Bronchial smooth muscle cell (primary cell): Measurements from ENCODE around the gene TRIM47. TPM values are rescaled to one million over a fixed set of nuclear protein-coding genes. Genes with fewer than 3 reads are reported as not detected.

Source experiments
- total RNA-seq: library from RNA; depleted of rRNA; stranded (reverse); fragments of >200 nt; gene quantifications from 2 replicates; pipeline ENCODE4 v1.2.1, GENCODE V29; 2014

Gene TRIM47, protein sequence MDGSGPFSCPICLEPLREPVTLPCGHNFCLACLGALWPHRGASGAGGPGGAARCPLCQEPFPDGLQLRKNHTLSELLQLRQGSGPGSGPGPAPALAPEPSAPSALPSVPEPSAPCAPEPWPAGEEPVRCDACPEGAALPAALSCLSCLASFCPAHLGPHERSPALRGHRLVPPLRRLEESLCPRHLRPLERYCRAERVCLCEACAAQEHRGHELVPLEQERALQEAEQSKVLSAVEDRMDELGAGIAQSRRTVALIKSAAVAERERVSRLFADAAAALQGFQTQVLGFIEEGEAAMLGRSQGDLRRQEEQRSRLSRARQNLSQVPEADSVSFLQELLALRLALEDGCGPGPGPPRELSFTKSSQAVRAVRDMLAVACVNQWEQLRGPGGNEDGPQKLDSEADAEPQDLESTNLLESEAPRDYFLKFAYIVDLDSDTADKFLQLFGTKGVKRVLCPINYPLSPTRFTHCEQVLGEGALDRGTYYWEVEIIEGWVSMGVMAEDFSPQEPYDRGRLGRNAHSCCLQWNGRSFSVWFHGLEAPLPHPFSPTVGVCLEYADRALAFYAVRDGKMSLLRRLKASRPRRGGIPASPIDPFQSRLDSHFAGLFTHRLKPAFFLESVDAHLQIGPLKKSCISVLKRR
- total RNA-seq = 8.4 and 23.0 TPM in 2 replicates

DNA sequence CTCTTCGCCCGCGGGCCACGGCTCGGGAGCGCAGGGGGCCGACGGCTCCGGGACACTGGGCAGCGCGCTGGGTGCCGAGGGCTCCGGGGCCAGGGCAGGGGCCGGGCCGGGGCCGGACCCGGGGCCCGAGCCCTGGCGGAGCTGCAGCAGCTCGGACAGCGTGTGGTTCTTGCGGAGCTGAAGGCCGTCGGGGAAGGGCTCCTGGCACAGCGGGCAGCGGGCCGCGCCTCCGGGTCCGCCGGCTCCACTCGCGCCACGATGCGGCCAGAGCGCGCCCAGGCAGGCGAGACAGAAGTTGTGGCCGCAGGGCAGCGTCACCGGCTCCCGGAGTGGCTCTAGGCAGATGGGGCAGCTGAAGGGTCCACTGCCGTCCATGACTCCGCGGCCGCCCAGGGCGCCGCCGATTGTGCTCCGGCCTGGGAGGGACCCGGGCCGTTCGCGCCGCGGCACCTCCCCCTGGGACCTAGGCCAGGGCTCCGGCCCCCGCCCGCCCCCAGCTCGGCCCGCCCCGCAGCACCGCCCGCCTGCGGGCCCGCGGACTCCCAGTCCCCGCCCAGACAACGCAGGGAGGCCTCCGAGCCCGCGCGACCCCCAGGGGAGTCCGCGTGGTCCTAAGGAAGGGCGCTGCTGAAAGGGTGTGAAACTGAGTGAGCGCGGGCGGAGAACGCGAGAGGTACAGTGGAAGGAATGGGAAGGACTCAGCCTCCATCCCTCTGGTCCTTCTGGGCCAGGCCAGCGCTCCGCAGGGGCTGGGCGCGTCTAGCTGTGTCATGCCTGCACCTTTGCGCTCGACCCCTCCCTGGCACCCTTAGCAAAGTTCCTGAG is at the start of gene TRIM47:
Gene TRIM47, minus strand, starts transcription at position 408 of the 825 bp plus-strand sequence. Its CDS starts 33 bp downstream, at position 375.

DNA sequence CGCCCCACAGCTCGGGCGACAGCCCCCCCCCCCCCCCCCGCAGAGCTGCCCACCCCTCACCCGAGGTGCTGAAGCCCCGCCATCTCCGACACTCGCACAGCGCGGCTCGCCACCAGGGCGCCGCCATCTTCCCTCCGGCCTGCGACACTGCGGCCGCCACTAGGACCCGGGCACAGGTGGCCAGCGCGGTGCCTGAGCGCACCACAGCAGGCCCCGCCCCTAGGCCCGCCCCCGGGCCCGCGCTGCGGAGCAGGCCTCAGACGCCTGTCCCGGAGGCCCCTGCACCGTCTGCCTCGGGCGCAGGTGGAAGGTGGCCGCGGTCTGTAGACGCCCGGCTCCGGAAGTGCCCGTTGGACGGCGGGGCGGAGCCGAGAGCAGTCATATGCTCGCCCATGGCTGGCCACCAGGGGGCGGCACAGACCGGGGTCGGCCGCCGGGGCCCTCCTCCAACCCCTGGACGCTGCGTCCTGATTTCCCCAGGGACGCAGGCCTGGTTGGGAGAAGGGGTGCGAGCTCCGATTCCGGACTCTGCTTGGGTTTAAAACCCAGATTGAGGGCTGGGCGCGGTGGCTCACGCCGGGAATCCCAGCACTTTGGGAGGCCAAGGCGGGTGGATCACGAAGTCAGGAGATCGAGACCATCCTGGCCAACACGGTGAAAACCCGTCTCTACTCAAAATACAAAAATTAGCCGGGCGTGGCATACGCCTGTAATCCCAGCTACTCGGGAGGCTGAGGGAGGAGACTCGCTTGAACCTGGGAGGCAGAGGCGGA is 26.6 kb upstream of the TRIM47 start, which contains the start of gene MRPL38:
Gene MRPL38, minus strand, starts transcription at position 136 of the 773 bp plus-strand sequence. Its CDS starts 9 bp downstream, at position 127.

DNA sequence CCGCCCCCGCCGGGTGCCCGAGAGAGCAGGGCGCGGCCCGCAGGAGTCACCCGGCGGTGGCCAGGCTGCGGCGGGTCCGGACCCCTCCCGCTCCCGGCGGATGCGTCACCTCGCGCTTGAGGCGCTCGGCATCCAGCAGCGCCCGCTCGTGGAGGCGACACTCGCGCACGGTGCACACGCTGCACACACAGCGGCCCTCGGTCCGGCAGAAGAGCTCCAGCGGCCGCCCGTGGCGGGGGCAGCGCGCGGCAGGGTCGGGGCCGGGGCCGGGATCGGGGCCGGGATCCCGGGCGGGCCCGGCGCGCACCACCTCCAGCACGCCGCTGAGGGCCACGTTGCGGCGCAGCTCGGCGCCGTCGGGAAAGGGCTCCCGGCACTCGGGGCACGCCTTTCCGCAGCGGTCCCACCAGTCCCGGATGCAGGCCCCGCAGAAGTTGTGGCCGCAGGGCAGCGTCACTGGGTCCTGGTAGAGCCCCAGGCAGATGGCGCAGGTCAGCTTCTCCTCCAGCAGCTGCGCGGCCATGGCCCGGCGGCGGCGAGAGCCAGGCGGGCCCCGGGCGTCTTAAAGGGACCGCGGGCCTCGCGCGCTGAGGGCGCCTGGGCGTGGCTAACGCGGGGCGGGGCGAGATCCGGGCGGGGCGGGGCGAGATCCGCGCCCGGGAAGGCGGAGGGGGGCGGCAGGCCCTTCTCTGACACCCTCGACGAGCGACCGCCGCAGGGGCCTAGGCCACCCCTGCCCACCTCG is 18.2 kb upstream of the TRIM47 start, which contains the start of gene TRIM65:
Gene TRIM65, minus strand, starts transcription at position 537 of the 745 bp plus-strand sequence. Its CDS starts 14 bp downstream, at position 523.

DNA sequence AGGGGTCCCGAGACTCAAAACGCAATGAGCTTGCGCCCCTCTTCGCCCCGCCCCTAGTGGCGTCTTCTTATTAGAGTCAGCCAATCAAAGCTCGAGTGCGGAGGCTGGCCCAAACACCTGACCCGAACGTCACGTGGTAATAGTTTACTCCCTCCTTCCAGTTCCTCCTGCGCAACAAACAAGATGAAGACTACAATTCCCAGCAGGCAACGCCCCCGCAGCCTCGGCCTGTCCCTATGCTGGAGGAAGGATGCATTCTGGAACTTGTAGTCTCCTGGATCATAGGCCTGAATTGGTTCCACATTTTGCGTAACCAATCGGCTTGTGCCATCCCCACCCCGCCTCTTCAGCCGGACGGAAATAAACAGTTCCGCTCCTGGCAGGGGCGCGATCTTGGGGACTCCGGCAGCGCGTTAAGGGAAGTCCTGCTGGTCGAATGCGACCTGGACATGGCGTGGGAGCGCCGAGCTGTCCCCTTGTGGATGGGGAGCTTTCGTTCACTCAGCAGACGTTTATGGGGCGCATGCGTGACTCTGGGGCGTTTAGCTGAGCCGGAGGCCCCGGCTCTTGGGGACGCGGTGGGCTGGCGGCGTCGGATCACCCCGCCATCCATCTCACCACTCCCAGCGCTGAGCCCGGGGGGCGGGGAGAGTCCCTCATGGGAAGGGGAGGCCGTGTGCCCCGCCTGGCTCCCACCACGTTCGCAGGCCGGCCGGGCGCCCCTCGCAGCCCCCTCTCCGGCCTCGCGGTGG is 22.9 kb downstream of the TRIM47 start, which contains the start of gene WBP2:
Gene WBP2, minus strand, starts transcription at position 26 of the 752 bp plus-strand sequence. CDS start 38 bp downstream, outside the sequence.

DNA sequence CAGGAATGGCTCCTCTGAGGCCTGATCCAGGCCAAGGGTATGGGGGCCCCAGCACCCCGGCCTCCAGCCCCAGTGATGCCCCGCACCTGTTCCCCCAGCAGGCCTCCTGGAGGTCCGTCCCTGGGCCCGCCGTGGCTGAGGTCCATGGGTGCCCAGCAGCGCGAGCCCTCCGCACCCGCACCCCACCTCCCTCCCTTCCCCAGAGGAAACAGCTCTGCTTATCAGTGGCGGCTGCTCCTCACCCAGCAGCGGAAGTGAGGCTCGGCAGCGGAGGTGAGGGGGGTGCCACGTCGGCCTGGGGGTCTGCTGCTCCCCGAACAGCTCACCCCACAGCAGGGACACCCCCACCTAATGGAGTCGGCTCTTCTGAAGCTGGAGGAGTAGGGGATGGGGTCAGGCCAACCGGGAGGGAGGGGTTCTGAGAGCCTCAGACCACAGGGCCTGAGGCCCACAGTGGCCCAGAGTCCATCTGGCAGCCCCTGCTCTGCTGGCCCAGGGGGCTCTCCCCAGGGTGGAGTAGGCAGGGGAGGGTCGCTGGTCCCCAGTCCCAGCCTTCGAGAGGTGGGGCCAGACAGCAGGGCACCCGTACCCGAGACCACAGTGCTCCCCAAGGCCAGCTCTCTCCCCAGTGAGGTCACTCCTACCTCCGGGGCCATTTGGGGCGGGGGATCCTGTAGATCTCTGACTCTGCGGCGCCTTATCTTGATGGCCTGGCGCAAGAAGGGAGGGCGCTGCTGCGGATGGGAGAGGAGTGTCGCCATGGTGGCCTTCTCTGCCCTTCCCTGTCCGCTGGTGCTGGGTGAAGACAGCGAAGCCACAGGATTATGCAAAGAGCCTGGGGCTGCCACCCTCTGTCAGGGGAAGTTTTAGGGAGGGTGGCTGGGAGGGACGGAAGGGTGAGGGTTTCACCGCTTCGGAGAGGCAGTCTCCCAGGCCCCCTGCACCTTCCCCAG is 34.5 kb downstream of the TRIM47 start, which contains the start of gene UNC13D:
Gene UNC13D, minus strand, starts transcription at position 828 of the 953 bp plus-strand sequence. Its CDS starts 67 bp downstream, at position 761.

Other genes with a start within 250 kb of the TRIM47 start
- gene SMIM5, start 245.1 kb downstream of the TRIM47 start, total RNA-seq = not detected in 2 replicates
- gene RECQL5, start 211.4 kb downstream of the TRIM47 start, total RNA-seq = 20.8 and 23.8 TPM in 2 replicates
- gene SAP30BP, start 211.2 kb downstream of the TRIM47 start, total RNA-seq = 52.6 and 53.8 TPM in 2 replicates
- gene ITGB4, start 157.1 kb downstream of the TRIM47 start, total RNA-seq = under 0.01 and 0.60 TPM in 2 replicates
- 35.4 and 54.4 TPM in 2 replicates for gene GALK1, start 113.4 kb downstream of the TRIM47 start, total RNA-seq
- gene UNK, start 93.8 kb downstream of the TRIM47 start, total RNA-seq = 11.4 and 12.3 TPM in 2 replicates
- 1.6 and 2.5 TPM in 2 replicates for gene UNC13D, start 34.2 kb downstream of the TRIM47 start, total RNA-seq
- 22.7 and 36.3 TPM in 2 replicates for gene WBP2, start 23.2 kb downstream of the TRIM47 start, total RNA-seq
- 8.7 and 12.3 TPM in 2 replicates for gene TRIM65, start 18.4 kb upstream of the TRIM47 start, total RNA-seq
- gene MRPL38, start 26.3 kb upstream of the TRIM47 start, total RNA-seq = 21.5 and 26.8 TPM in 2 replicates
- 9.8 and 16.6 TPM in 2 replicates for gene FBF1, start 62.5 kb upstream of the TRIM47 start, total RNA-seq
- 50.6 and 61.0 TPM in 2 replicates for gene ACOX1, start 100.6 kb upstream of the TRIM47 start, total RNA-seq
- gene TEN1, start 100.7 kb upstream of the TRIM47 start, total RNA-seq = 13.1 and 21.3 TPM in 2 replicates
- 1.4 and 3.0 TPM in 2 replicates for gene CDK3, start 122.3 kb upstream of the TRIM47 start, total RNA-seq
- gene EVPL, start 148.7 kb upstream of the TRIM47 start, total RNA-seq = 0.09 and 0.16 TPM in 2 replicates
- 26.4 and 32.6 TPM in 2 replicates for gene SRP68, start 193.9 kb upstream of the TRIM47 start, total RNA-seq
- not detected in 2 replicates for gene GALR2, start 196.2 kb upstream of the TRIM47 start, total RNA-seq
- gene ZACN, start 200.6 kb upstream of the TRIM47 start, total RNA-seq = under 0.01 TPM in 1 of 2 replicates, not detected in the other
- 90.0 and 119 TPM in 2 replicates for gene EXOC7, start 225.2 kb upstream of the TRIM47 start, total RNA-seq